Thyroid gland (tissue), 4 donors: ENCODE data around the gene MUCL1. TPM values are rescaled to one million over a fixed set of nuclear protein-coding genes. Genes with fewer than 3 reads are reported as not detected.

Source experiments
- DNase-seq, 2 donors: peaks; one replicate each; pipeline ENCODE4 v3.0.0-alpha.2; 2019
- H3K27ac ChIP-seq, 3 donors: fragments of 200-600 bp; sonication (generic); 1 replicate in 2 of 3; 2 replicates in 1 of 3; pipeline ENCODE4 v1.5.1; 2016 to 2019; ENCODE audit warnings: mild to moderate bottlenecking in 1 of 3, moderate library complexity in 1 of 3
- H3K27me3 ChIP-seq: fragments of 200-600 bp; sonication (generic); one replicate; pipeline ENCODE4 v1.5.1; 2019
- H3K36me3 ChIP-seq, 2 donors: fragments of 200-600 bp; sonication (generic); one replicate each; pipeline ENCODE4 v1.5.1; 2016 to 2019
- H3K4me1 ChIP-seq, 2 donors: fragments of 200-600 bp; sonication (generic); one replicate each; pipeline ENCODE4 v1.5.1; 2017 to 2019
- H3K4me3 ChIP-seq, 3 donors: fragments of 200-600 bp; sonication (generic); replicated peaks in 1 of 3; 1 replicate in 2 of 3; 2 replicates in 1 of 3; pipeline ENCODE4 v1.5.1; 2016; ENCODE audit warnings: mild to moderate bottlenecking in 1 of 3
- H3K9me3 ChIP-seq: fragments of 200-600 bp; sonication (generic); one replicate; pipeline ENCODE4 v1.5.1; 2017
- CTCF ChIP-seq, 6 experiments: fragments of 200-600 bp in 3 of 6; fragments of 450-650 bp in 3 of 6; sonication (generic) in 3 of 6; IDR thresholded peaks; one replicate each; pipeline ENCODE4 v1.5.1; 2016 to 2019; ENCODE audit warnings: antibody characterized with exemption in 6 of 6, mild to moderate bottlenecking in 2 of 6, inconsistent platforms in 1 of 6, moderate library complexity in 1 of 6
- POLR2A ChIP-seq, 2 donors: fragments of 450-650 bp; IDR thresholded peaks; one replicate each; pipeline ENCODE4 v1.6.1; 2017; ENCODE audit warnings: antibody characterized with exemption in 2 of 2, mild to moderate bottlenecking in 2 of 2, moderate library complexity in 1 of 2
- WGBS, 2 donors: methylation state at CpG; one replicate each; pipeline ENCODE4 v1.1.5; 2017; 5-methylcytosine and 5-hydroxymethylcytosine counted together
- intact Hi-C: fragments of 100-400 bp; cut with DNase I; formaldehyde crosslinking; loops from one replicate; pipeline ENCODE4 v1.15.1; 2023
- total RNA-seq, 4 donors: library from RNA; depleted of rRNA; stranded (reverse); fragments of >200 nt; gene quantifications; one replicate each; pipeline ENCODE4 v1.2.3, GENCODE V29; 2016

Gene MUCL1
- total RNA-seq, 4 donors from 2014 or later: not detected

- Histone ChIP-seq H3K27me3 (no peaks in the 10 kb centered on the region), H3K9me3 (no peaks in the 10 kb centered on the region), H3K27ac (no peak overlapping the region), H3K36me3 (no peaks in the 10 kb centered on the region), H3K4me1 (no peaks in the 10 kb centered on the region), H3K4me3 (no peak overlapping the region)
- WGBS, 2 donors: 35 to 53% methylated on average over 4 of the region's 4 CpGs
- TF ChIP-seq CTCF (IDR thresholded peaks at IDR 0.05) (no peak), POLR2A (IDR thresholded peaks at IDR 0.05) (no peak)
- DNase-seq: no peak
- intact Hi-C loops: loop anchor here (10.0 kb wide), 1 partner anchor 95 kb away; no protein-coding TSS in a partner anchor
Observed at GRCh38 chr12:54859502-54859901, 5.2 kb downstream of the MUCL1 start.

- intact Hi-C loops: no loop called here
- DNase-seq: no peak
- no peak overlapping the region for H3K4me3 ChIP-seq
- H3K4me1 ChIP-seq: no peaks in the 10 kb centered on the region
- WGBS, 2 donors: 88 to 98% methylated on average over 1 of the region's 1 CpG
- H3K27me3 ChIP-seq: no peaks in the 10 kb centered on the region
- H3K9me3 ChIP-seq: no peaks in the 10 kb centered on the region
- H3K27ac ChIP-seq: no peak overlapping the region
- H3K36me3 ChIP-seq: no peaks in the 10 kb centered on the region
- no peak for TF ChIP-seq POLR2A (IDR thresholded peaks at IDR 0.05)
- no peak for TF ChIP-seq CTCF (IDR thresholded peaks at IDR 0.05)
Observed at GRCh38 chr12:54861927-54862326, 7.6 kb downstream of the MUCL1 start.

- Histone ChIP-seq H3K27me3 (no peaks in the 10 kb centered on the region), H3K36me3 (no peaks in the 10 kb centered on the region), H3K4me3 (no peak overlapping the region), H3K27ac (no peak overlapping the region), H3K4me1 (no peaks in the 10 kb centered on the region), H3K9me3 (no peaks in the 10 kb centered on the region)
- TF ChIP-seq CTCF (IDR thresholded peaks at IDR 0.05): no peak
- TF ChIP-seq POLR2A (IDR thresholded peaks at IDR 0.05): no peak
- 47 to 54% methylated on average over 1 of the region's 1 CpG for WGBS, 2 donors
- intact Hi-C loops: no loop called here
- DNase-seq: no peak
Observed at GRCh38 chr12:54863948-54864618, 9.8 kb downstream of the MUCL1 start.

GRCh38 chr12:54865683-54866324 is 11.5 kb downstream of the MUCL1 start:
- Histone ChIP-seq H3K36me3 (no peaks in the 10 kb centered on the region), H3K27me3 (no peaks in the 10 kb centered on the region), H3K9me3 (no peaks in the 10 kb centered on the region), H3K27ac (no peak overlapping the region), H3K4me3 (no peak overlapping the region), H3K4me1 (no peaks in the 10 kb centered on the region)
- DNase-seq: no peak
- WGBS, 2 donors: 83 to 95% methylated on average over 4 of the region's 4 CpGs
- TF ChIP-seq CTCF (IDR thresholded peaks at IDR 0.05) (no peak), POLR2A (IDR thresholded peaks at IDR 0.05) (no peak)
- intact Hi-C loops: no loop called here

GRCh38 chr12:54868690-54869089 is 14.4 kb downstream of the MUCL1 start:
- 73 to 77% methylated on average over 2 of the region's 2 CpGs for WGBS, 2 donors
- H3K9me3 ChIP-seq: no peaks in the 10 kb centered on the region
- H3K4me1 ChIP-seq: no peaks in the 10 kb centered on the region
- TF ChIP-seq CTCF (IDR thresholded peaks at IDR 0.05) (no peak), POLR2A (IDR thresholded peaks at IDR 0.05) (no peak)
- no peak overlapping the region for H3K4me3 ChIP-seq
- H3K36me3 ChIP-seq: no peaks in the 10 kb centered on the region
- intact Hi-C loops: no loop called here
- no peak overlapping the region for H3K27ac ChIP-seq
- H3K27me3 ChIP-seq: no peaks in the 10 kb centered on the region
- no peak for DNase-seq
